ENCODE data around the gene COL8A1. TPM values are rescaled to one million over a fixed set of nuclear protein-coding genes. Genes with fewer than 3 reads are reported as not detected.

The COL8A1 gene
- total RNA-seq, 2 experiments from 2014 or later: not detected

GRCh38 chr3:99765042-99765942, 126.9 kb downstream of the COL8A1 start:
- Mint-ChIP-seq H3K9me3 (no peaks in the 10 kb centered on the region), H3K4me1 (no peaks in the 10 kb centered on the region), H3K4me3 (no peak overlapping the region), H3K36me3 (no peaks in the 10 kb centered on the region), H3K27me3 (peaks cover 3% of the 10 kb centered on the region), H3K27ac (no peak overlapping the region)
- DNase-seq: no peak

GRCh38 chr3:99767291-99767690, 128.9 kb downstream of the COL8A1 start:
- Mint-ChIP-seq H3K27me3 (peaks cover 3% of the 10 kb centered on the region), H3K36me3 (no peaks in the 10 kb centered on the region), H3K4me1 (no peaks in the 10 kb centered on the region), H3K4me3 (no peak overlapping the region), H3K9me3 (no peaks in the 10 kb centered on the region), H3K27ac (no peak overlapping the region)
- DNase-seq: no peak

GRCh38 chr3:99768126-99768525, 129.7 kb downstream of the COL8A1 start:
- no peaks in the 10 kb centered on the region for H3K4me1 Mint-ChIP-seq

GRCh38 chr3:99768808-99769501, 130.6 kb downstream of the COL8A1 start:
- Mint-ChIP-seq H3K9me3 (no peaks in the 10 kb centered on the region), H3K4me3 (no peak overlapping the region), H3K27ac (no peak overlapping the region), H3K36me3 (no peaks in the 10 kb centered on the region), H3K27me3 (peaks cover 3% of the 10 kb centered on the region), H3K4me1 (no peaks in the 10 kb centered on the region)
- DNase-seq: no peak

More at GRCh38 chr3:99768126-99768525, 129.7 kb downstream of the COL8A1 start:
- Mint-ChIP-seq H3K27me3 (peaks cover 3% of the 10 kb centered on the region), H3K36me3 (no peaks in the 10 kb centered on the region), H3K9me3 (no peaks in the 10 kb centered on the region), H3K27ac (no peak overlapping the region), H3K4me3 (no peak overlapping the region)
- DNase-seq: no peak

- H3K4me3 Mint-ChIP-seq: no peak overlapping the region
- peaks cover 9% of the 10 kb centered on the region for H3K27me3 Mint-ChIP-seq
- H3K9me3 Mint-ChIP-seq: no peaks in the 10 kb centered on the region
- no peak for DNase-seq
- no peaks in the 10 kb centered on the region for H3K36me3 Mint-ChIP-seq
- H3K27ac Mint-ChIP-seq: no peak overlapping the region
- H3K4me1 Mint-ChIP-seq: no peaks in the 10 kb centered on the region
These were observed 133.8 kb downstream of the COL8A1 start for GRCh38 chr3:99772171-99772570.

- Mint-ChIP-seq H3K36me3 (no peaks in the 10 kb centered on the region), H3K9me3 (no peaks in the 10 kb centered on the region), H3K27me3 (peaks cover 9% of the 10 kb centered on the region), H3K27ac (no peak overlapping the region), H3K4me1 (no peaks in the 10 kb centered on the region), H3K4me3 (no peak overlapping the region)
- DNase-seq: no peak
These were observed 134.3 kb downstream of the COL8A1 start for GRCh38 chr3:99772671-99773070.

GRCh38 chr3:99774467-99774866, 136.1 kb downstream of the COL8A1 start:
- no peak for DNase-seq
- Mint-ChIP-seq H3K9me3 (no peaks in the 10 kb centered on the region), H3K27ac (no peak overlapping the region), H3K4me1 (no peaks in the 10 kb centered on the region), H3K36me3 (no peaks in the 10 kb centered on the region), H3K4me3 (no peak overlapping the region), H3K27me3 (peaks cover 14% of the 10 kb centered on the region)

- no peak overlapping the region for H3K27ac Mint-ChIP-seq
- peaks cover 19% of the 10 kb centered on the region for H3K27me3 Mint-ChIP-seq
These were observed 138.3 kb downstream of the COL8A1 start for GRCh38 chr3:99776516-99777209.

GRCh38 chr3:99777210-99777549, 138.8 kb downstream of the COL8A1 start:
- H3K27me3 Mint-ChIP-seq: peaks cover 19% of the 10 kb centered on the region
- no peak for DNase-seq
- no peaks in the 10 kb centered on the region for H3K4me1 Mint-ChIP-seq
- no peak overlapping the region for H3K27ac Mint-ChIP-seq
- H3K4me3 Mint-ChIP-seq: no peak overlapping the region
- no peaks in the 10 kb centered on the region for H3K9me3 Mint-ChIP-seq
- no peaks in the 10 kb centered on the region for H3K36me3 Mint-ChIP-seq

More at GRCh38 chr3:99776516-99777209, 138.3 kb downstream of the COL8A1 start:
- no peak overlapping the region for H3K4me3 Mint-ChIP-seq
- H3K4me1 Mint-ChIP-seq: no peaks in the 10 kb centered on the region
- H3K9me3 Mint-ChIP-seq: no peaks in the 10 kb centered on the region
- no peaks in the 10 kb centered on the region for H3K36me3 Mint-ChIP-seq
- no peak for DNase-seq

GRCh38 chr3:99777708-99778107, 139.3 kb downstream of the COL8A1 start:
- no peaks in the 10 kb centered on the region for H3K4me1 Mint-ChIP-seq
- H3K9me3 Mint-ChIP-seq: no peaks in the 10 kb centered on the region
- DNase-seq: no peak
- H3K27ac Mint-ChIP-seq: no peak overlapping the region
- H3K4me3 Mint-ChIP-seq: no peak overlapping the region
- H3K36me3 Mint-ChIP-seq: no peaks in the 10 kb centered on the region
- peaks cover 19% of the 10 kb centered on the region for H3K27me3 Mint-ChIP-seq

- no peaks in the 10 kb centered on the region for H3K36me3 Mint-ChIP-seq
- H3K4me1 Mint-ChIP-seq: no peaks in the 10 kb centered on the region
- H3K27ac Mint-ChIP-seq: no peak overlapping the region
- no peaks in the 10 kb centered on the region for H3K9me3 Mint-ChIP-seq
- DNase-seq: no peak
- H3K4me3 Mint-ChIP-seq: no peak overlapping the region
- H3K27me3 Mint-ChIP-seq: peaks cover 19% of the 10 kb centered on the region
These were observed 142.4 kb downstream of the COL8A1 start for GRCh38 chr3:99780749-99781148.

- H3K27me3 Mint-ChIP-seq: peaks cover 19% of the 10 kb centered on the region
These were observed 143.4 kb downstream of the COL8A1 start for GRCh38 chr3:99781761-99782160.

GRCh38 chr3:99783011-99783573, 144.7 kb downstream of the COL8A1 start:
- H3K4me3 Mint-ChIP-seq: no peak overlapping the region
- DNase-seq: no peak
- H3K9me3 Mint-ChIP-seq: no peaks in the 10 kb centered on the region
- H3K27ac Mint-ChIP-seq: no peak overlapping the region
- peaks cover 16% of the 10 kb centered on the region for H3K27me3 Mint-ChIP-seq
- H3K4me1 Mint-ChIP-seq: no peaks in the 10 kb centered on the region
- no peaks in the 10 kb centered on the region for H3K36me3 Mint-ChIP-seq

More at GRCh38 chr3:99781761-99782160, 143.4 kb downstream of the COL8A1 start:
- Mint-ChIP-seq H3K9me3 (no peaks in the 10 kb centered on the region), H3K27ac (no peak overlapping the region), H3K36me3 (no peaks in the 10 kb centered on the region), H3K4me1 (no peaks in the 10 kb centered on the region), H3K4me3 (no peak overlapping the region)
- no peak for DNase-seq

- H3K4me3 Mint-ChIP-seq: no peak overlapping the region
- H3K4me1 Mint-ChIP-seq: no peaks in the 10 kb centered on the region
- peaks cover 15% of the 10 kb centered on the region for H3K27me3 Mint-ChIP-seq
- H3K27ac Mint-ChIP-seq: no peak overlapping the region
- H3K9me3 Mint-ChIP-seq: no peaks in the 10 kb centered on the region
- H3K36me3 Mint-ChIP-seq: no peaks in the 10 kb centered on the region
- no peak for DNase-seq
These were observed 150.8 kb downstream of the COL8A1 start for GRCh38 chr3:99789011-99789721.

Data from activated naive CD8-positive, alpha-beta T cell treated with anti-CD3 and anti-CD28 coated beads for 36 hours (primary cell).